Activated CD8-positive, alpha-beta memory T cell treated with anti-CD3 and anti-CD28 coated beads for 36 hours (primary cell): ENCODE results near the gene IPMK. TPM values are rescaled to one million over a fixed set of nuclear protein-coding genes. Genes with fewer than 3 reads are reported as not detected.
"Not testable (repeated sequence)": the region's sequence is repeated elsewhere in the genome, so short reads cannot be mapped to it uniquely, and the experiment has no call there.

Experiments
- CTCF ChIA-PET: fragments of 350-600 bp; sonication (Branson Sonifier 250); formaldehyde crosslinking; loops from one replicate; lab custom pipeline; 2021; ENCODE audit warnings: antibody characterized with exemption; lab: Charles Lee
- POLR2A ChIA-PET: fragments of 350-600 bp; sonication (Branson Sonifier 250); formaldehyde crosslinking; loops from one replicate; lab custom pipeline; 2021; ENCODE audit warnings: antibody characterized with exemption; lab: Charles Lee
- total RNA-seq, 2 experiments: library from RNA; stranded (reverse); gene quantifications; one replicate each; pipeline ENCODE4 v1.2.3, GENCODE V29; 2021

Gene IPMK
- total RNA-seq, 2 experiments from 2014 or later, result 10.6 to 11.3 TPM

DNA sequence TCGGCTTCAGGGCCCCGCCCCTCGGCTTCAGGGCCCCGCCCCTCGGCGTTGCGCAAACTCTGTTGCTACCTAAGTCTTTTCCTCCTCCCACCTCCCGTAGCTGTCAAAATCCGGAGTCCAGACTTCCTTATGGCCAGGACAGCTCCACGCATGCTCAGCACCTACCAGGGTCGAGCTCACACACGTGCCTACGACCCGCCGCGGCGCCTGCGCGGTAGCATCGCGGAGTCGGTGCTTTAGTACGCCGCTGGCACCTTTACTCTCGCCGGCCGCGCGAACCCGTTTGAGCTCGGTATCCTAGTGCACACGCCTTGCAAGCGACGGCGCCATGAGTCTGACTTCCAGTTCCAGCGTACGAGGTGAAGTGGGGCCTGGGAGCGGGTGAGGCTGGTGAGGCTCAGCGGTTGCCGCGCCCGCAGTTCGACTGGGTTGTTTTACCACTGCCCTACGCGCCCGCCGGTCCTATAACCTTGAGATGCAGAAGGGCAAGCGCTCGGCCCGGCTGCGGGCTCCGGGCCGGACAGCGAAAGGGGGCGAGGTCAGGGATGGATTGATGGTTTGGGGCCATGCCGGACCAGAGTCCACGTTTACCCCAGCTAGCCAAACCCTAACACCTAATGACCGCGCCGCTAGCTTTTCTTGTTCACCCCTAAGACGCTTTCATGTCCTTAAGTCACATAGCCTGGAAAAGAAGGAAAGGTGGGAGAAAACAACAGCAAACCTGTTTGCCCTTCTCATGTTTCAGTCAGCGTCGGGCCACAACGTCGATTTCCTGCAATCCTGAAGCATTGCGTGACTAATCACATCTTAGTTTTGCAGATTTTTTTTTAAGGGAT, 1.5 kb upstream of the IPMK start, which contains the start of gene CISD1:
TSS of gene CISD1 (plus strand) at position 217 of the 836 bp plus-strand sequence. CDS start at position 329, 112 bp downstream.
- POLR2A ChIA-PET, result interaction anchor here (1.2 to 2.0 kb wide), 3 partner anchors 33 to 116 kb away, joined by 3 to 11 read pairs (median 7); partner anchors contain the start of gene UBE2D1
- CTCF ChIA-PET, result interaction anchor here (0.8 to 1.5 kb wide), 4 partner anchors 25 to 116 kb away, joined by 3 to 6 read pairs (median 4); partner anchors contain the start of gene TFAM

- POLR2A ChIA-PET, result interaction anchor here (0.5 to 2.0 kb wide), 4 partner anchors 27 to 116 kb away, joined by 3 to 11 read pairs (median 5); partner anchors contain the start of gene UBE2D1
These were observed 806 bp upstream of the IPMK start for GRCh38 chr10:58268454-58268945.

GRCh38 chr10:58266826-58267712, 625 bp downstream of the IPMK start:
- POLR2A ChIA-PET, result interaction anchor here (0.6 to 1.0 kb wide), 2 partner anchors 13 to 19 kb away, joined by 3 to 11 read pairs; no protein-coding TSS in a partner anchor
- CTCF ChIA-PET, result no interaction called here

More at GRCh38 chr10:58268454-58268945, 806 bp upstream of the IPMK start:
- CTCF ChIA-PET, result interaction anchor here (0.8 to 1.5 kb wide), 4 partner anchors 26 to 116 kb away, joined by 3 to 6 read pairs (median 4); partner anchors contain the start of gene TFAM

GRCh38 chr10:58266003-58266825, 1.5 kb downstream of the IPMK start:
- CTCF ChIA-PET, result no interaction called here
- POLR2A ChIA-PET, result interaction anchor here (1.0 kb wide), 1 partner anchor 12 kb away, joined by 3 read pairs; no protein-coding TSS in a partner anchor

GRCh38 chr10:58265249-58265648, 2.4 kb downstream of the IPMK start:
- CTCF ChIA-PET, result no interaction called here
- POLR2A ChIA-PET, result no interaction called here

DNA sequence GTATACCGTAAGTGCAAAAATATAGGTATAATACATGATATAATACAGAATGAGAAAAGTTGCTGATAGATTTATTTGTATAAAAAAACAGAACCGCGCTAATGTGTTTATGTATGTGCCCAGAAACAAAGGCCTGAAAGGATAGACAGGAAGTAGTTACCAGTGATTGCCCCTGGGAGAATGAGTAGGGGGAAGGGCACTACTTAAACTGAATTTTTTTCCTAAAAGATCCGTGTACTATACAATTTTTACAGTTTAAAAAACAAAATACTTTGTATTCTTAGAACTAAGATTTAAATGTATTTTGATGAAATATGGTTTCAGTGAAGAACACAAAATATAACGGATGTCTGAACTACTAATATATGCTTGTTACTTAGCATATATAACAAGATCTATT, 2.9 kb downstream of the IPMK start:
- ChIA-PET POLR2A (no interaction called here), CTCF (no interaction called here)

- ChIA-PET POLR2A (no interaction called here), CTCF (no interaction called here)
These were observed 4.9 kb downstream of the IPMK start for GRCh38 chr10:58262766-58263165.

DNA sequence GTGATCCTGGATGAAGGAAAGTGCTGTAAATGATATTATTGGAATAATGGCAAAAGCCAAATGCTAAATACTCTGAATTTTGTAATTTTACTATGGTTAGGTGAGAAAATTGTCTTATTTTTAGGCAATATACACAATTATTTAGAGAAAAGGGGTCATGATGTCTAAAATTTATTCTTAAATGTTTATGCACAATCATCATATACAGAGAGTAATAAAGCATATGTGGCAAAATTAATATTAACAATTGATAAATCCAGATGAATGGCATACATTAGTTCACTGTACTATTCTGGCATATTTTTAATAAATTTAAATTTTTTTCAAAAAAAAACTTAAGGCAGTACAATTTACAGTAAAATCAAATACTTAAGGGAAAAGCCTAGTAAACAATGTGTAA, 7.4 kb downstream of the IPMK start:
- CTCF ChIA-PET, result no interaction called here
- POLR2A ChIA-PET, result no interaction called here

GRCh38 chr10:58258977-58259692, 8.6 kb downstream of the IPMK start:
- ChIA-PET POLR2A (no interaction called here), CTCF (no interaction called here)

- CTCF ChIA-PET, POLR2A ChIA-PET: not testable (repeated sequence)
These were observed 11.5 kb downstream of the IPMK start for GRCh38 chr10:58256013-58256780.

DNA sequence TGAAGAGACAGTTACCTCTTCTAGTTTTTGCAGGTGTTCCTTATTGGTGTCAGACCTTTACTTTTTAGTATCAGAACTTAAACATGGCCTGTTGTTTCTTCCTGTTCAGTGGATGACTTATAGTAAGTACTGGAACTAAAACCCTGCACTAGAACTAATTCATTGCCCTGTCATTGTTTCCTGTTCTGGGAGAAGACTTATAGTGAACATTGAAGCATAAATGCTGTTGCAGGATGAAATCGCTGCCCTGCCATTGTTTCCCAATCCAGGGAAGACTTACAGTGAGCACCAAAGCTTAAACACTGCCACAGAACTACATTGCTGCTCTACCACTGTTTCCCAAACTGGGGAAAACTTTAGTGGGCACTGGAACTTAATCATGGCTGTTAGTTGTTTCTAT, 13.1 kb downstream of the IPMK start:
- ChIA-PET CTCF (interaction anchor here (1.1 kb wide), 1 partner anchor 25 kb away, joined by 3 read pairs; no protein-coding TSS in a partner anchor), POLR2A (no interaction called here)

DNA sequence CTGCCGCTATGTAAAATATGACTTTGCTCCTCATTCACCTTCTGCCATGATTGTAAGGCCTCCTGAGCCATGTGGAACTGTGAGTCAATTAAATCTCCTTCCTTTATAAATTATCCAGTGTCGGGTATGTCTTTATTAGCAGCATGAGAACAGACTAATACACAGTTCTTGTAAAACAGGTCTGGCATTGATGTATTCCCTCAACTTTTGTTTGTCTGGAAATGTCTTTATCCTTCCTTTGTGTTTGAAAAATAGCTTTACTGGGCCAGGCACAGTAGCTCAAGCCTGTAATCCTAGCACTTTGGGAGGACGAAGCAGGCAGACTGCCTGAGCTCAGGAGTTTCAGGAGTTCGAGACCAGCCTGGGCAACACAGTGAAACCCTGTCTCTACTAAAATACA, 14.5 kb downstream of the IPMK start:
- ChIA-PET POLR2A (no interaction called here), CTCF (no interaction called here)

- CTCF ChIA-PET, POLR2A ChIA-PET: not testable (repeated sequence)
These were observed 23.0 kb downstream of the IPMK start for GRCh38 chr10:58244666-58245065.

DNA sequence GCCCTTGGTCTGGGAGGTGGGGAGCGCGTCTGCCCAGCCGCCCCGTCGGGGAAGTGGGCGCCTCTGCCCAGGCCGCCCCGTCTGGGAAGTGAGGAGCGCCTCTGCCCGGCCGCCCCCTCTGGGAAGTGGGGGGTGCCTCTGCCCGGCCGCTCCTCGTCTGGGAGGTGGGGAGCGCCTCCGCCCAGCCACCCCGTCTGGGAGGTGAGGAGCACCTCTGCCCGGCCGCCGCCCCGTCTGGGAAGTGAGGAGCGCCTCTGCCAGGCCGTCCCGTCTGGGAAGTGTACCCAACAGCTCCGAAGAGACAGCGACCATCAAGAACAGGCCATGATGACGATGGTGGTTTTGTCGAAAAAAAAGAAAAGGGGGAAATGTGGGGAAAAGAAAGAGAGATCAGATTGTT, 23.5 kb downstream of the IPMK start:
- POLR2A ChIA-PET, CTCF ChIA-PET: not testable (repeated sequence)

DNA sequence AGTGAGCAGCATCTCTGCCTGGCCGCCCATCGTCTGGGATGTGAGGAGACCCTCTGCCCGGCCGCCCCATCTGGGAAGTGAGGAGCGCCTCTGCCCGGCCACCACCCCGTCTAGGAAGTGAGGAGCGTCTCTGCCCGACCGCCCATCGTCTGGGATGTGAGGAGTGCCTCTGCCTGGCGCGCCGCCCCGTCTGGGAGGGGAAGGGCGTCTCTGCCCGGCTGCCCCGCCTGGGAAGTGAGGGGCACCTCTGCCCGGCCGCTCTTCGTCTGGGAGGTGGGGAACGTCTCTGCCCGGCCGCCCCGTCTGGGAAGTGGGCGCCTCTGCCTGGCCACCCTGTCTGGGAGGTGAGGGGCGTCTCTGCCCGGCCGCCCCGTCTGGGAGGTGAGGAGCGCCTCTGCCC, 23.9 kb downstream of the IPMK start:
- CTCF ChIA-PET, POLR2A ChIA-PET: not testable (repeated sequence)

DNA sequence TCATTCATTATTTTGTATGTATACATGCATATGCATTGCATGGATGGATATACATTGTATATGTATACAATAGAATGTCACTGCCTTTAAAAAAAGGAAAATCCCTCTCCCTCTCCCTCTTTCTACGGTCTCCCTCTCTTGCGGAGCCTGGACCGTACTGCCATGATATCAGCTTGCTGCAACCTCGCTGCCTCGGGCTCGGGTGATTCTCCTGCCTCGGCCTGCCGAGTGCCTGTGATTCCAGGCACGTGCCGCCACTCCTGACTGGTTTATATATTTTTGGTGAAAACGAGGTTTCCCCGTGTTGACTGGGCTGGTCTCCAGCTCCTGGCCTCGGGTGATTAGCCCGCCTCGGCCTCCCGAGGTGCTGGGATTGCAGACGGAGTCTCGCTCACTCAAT, 24.4 kb downstream of the IPMK start:
- ChIA-PET POLR2A (no interaction called here), CTCF (no interaction called here)

DNA sequence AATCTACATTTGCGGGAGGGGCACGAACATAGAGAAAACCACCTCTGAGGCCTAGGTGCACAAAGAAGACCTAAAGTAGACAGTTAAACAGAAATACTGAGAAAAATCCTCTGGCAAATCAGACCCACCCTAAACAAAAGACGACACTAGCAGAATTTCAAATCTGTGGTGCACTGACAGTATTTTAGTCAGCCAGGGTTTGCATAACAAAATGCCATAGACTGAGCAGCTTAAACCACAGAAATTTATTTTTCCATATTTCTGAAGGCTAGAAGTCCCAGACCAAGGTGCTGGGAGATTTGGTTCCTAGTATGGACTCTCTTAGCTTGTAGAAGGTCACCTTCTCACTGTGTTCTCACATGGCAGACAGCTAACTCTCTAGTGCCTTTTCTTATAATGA, 26.3 kb downstream of the IPMK start:
- ChIA-PET CTCF (no interaction called here), POLR2A (no interaction called here)
